Activated T-helper 1 cell treated with anti-CD3 and anti-CD28 coated beads, Interleukin-12 subunit alpha, Interleukin-12 subunit beta, Interleukin-2, Interleukin-4 antibody, amounts not matched to agents 30 ng/mL and 10 ng/mL and 1 ng/mL, durations not matched to agents 14 hours and 24 hours and 36 hours (primary cell): Measurements from ENCODE around the gene SYP. TPM values are rescaled to one million over a fixed set of nuclear protein-coding genes. Genes with fewer than 3 reads are reported as not detected.
"Not testable (repeated sequence)": the region's sequence is repeated elsewhere in the genome, so short reads cannot be mapped to it uniquely, and the experiment has no call there.

ENCODE experiments used
- DNase-seq: peaks from one replicate; pipeline ENCODE4 v3.0.0; 2021; ENCODE audit warnings: low spot score
- H3K27ac Mint-ChIP-seq: one replicate; pipeline ENCODE4 v1.8.0; 2021; ENCODE audit warnings: mild to moderate bottlenecking, mixed read lengths
- H3K27me3 Mint-ChIP-seq: one replicate; pipeline ENCODE4 v1.8.0; 2022; ENCODE audit warnings: mild to moderate bottlenecking, moderate library complexity, mixed read lengths; ENCODE audit not compliant: insufficient read depth
- H3K36me3 Mint-ChIP-seq: one replicate; pipeline ENCODE4 v1.8.0; 2021; ENCODE audit warnings: low read depth, mixed read lengths
- H3K4me1 Mint-ChIP-seq: one replicate; pipeline ENCODE4 v1.8.0; 2021; ENCODE audit warnings: low read depth, mixed read lengths
- H3K4me3 Mint-ChIP-seq: one replicate; pipeline ENCODE4 v1.8.0; 2021; ENCODE audit warnings: mild to moderate bottlenecking, moderate library complexity, mixed read lengths
- H3K9me3 Mint-ChIP-seq: one replicate; pipeline ENCODE4 v1.8.0; 2021; ENCODE audit warnings: mixed read lengths
- intact Hi-C: fragments of 100-400 bp; cut with micrococcal nuclease; formaldehyde crosslinking; loops from one replicate; pipeline ENCODE4 v1.15.1; 2024
- total RNA-seq: library from RNA; stranded (reverse); gene quantifications from 2 replicates; pipeline ENCODE4 v1.2.3, GENCODE V29; 2022

The SYP gene
- total RNA-seq, 1 donor from 2014 or later, result 3.3 TPM

- H3K36me3 Mint-ChIP-seq, result peaks cover 3% of the 10 kb centered on the region
- no peak overlapping the region for H3K27ac Mint-ChIP-seq
- no peak for DNase-seq
- H3K27me3 Mint-ChIP-seq, result no peaks in the 10 kb centered on the region
- H3K9me3 Mint-ChIP-seq, result no peaks in the 10 kb centered on the region
- no peak overlapping the region for H3K4me3 Mint-ChIP-seq
- H3K4me1 Mint-ChIP-seq, result peaks cover 11% of the 10 kb centered on the region
- intact Hi-C loops, result no loop called here
Observed at GRCh38 chrX:49153467-49153866, 46.5 kb downstream of the SYP start.

GRCh38 chrX:49149291-49149690 lies 50.7 kb downstream of the SYP start:
- H3K27me3 Mint-ChIP-seq, DNase-seq, H3K27ac Mint-ChIP-seq, H3K36me3 Mint-ChIP-seq, H3K4me1 Mint-ChIP-seq, intact Hi-C loops, H3K4me3 Mint-ChIP-seq, H3K9me3 Mint-ChIP-seq: not testable (repeated sequence)

GRCh38 chrX:49148390-49149100 lies 51.4 kb downstream of the SYP start:
- DNase-seq, H3K4me1 Mint-ChIP-seq, intact Hi-C loops, H3K27ac Mint-ChIP-seq, H3K27me3 Mint-ChIP-seq, H3K4me3 Mint-ChIP-seq, H3K9me3 Mint-ChIP-seq, H3K36me3 Mint-ChIP-seq: not testable (repeated sequence)

- Mint-ChIP-seq H3K27me3 (no peaks in the 10 kb centered on the region), H3K4me1 (no peaks in the 10 kb centered on the region), H3K27ac (no peak overlapping the region), H3K36me3 (no peaks in the 10 kb centered on the region), H3K9me3 (no peaks in the 10 kb centered on the region), H3K4me3 (no peak overlapping the region)
- intact Hi-C loops, result no loop called here
- DNase-seq, result no peak
Observed at GRCh38 chrX:49147936-49148335, 52.1 kb downstream of the SYP start.

GRCh38 chrX:49147282-49147681 lies 52.7 kb downstream of the SYP start:
- Mint-ChIP-seq H3K36me3 (no peaks in the 10 kb centered on the region), H3K27me3 (no peaks in the 10 kb centered on the region), H3K27ac (no peak overlapping the region), H3K9me3 (no peaks in the 10 kb centered on the region), H3K4me1 (no peaks in the 10 kb centered on the region), H3K4me3 (no peak overlapping the region)
- intact Hi-C loops, result no loop called here
- no peak for DNase-seq

- H3K27ac Mint-ChIP-seq, H3K36me3 Mint-ChIP-seq, H3K4me3 Mint-ChIP-seq, H3K4me1 Mint-ChIP-seq, intact Hi-C loops, DNase-seq, H3K27me3 Mint-ChIP-seq: not testable (repeated sequence)
- H3K9me3 Mint-ChIP-seq, result peaks cover 15% of the 10 kb centered on the region
Observed at GRCh38 chrX:49143154-49143553, 56.8 kb downstream of the SYP start.

- H3K36me3 Mint-ChIP-seq, DNase-seq, H3K27me3 Mint-ChIP-seq, intact Hi-C loops, H3K27ac Mint-ChIP-seq, H3K4me1 Mint-ChIP-seq, H3K4me3 Mint-ChIP-seq: not testable (repeated sequence)
- H3K9me3 Mint-ChIP-seq, result peaks cover 15% of the 10 kb centered on the region
Observed at GRCh38 chrX:49142264-49142663, 57.7 kb downstream of the SYP start.

GRCh38 chrX:49139713-49140112 lies 60.3 kb downstream of the SYP start:
- no peak overlapping the region for H3K27ac Mint-ChIP-seq
- H3K27me3 Mint-ChIP-seq, result no peaks in the 10 kb centered on the region
- intact Hi-C loops, result no loop called here
- H3K4me3 Mint-ChIP-seq, result no peak overlapping the region
- peaks cover 15% of the 10 kb centered on the region for H3K9me3 Mint-ChIP-seq
- H3K4me1 Mint-ChIP-seq, result no peaks in the 10 kb centered on the region
- DNase-seq, result no peak
- no peaks in the 10 kb centered on the region for H3K36me3 Mint-ChIP-seq

Other genes starting within 250 kb of the SYP start
- gene OTUD5, start 242.6 kb downstream of the SYP start, total RNA-seq, result 84.1 and 84.8 TPM in 2 replicates
- gene KCND1, start 228.3 kb downstream of the SYP start, total RNA-seq, result 3.3 and 4.0 TPM in 2 replicates
- 85.8 and 89.2 TPM in 2 replicates for gene GRIPAP1, start 197.9 kb downstream of the SYP start, total RNA-seq
- 34.4 and 37.0 TPM in 2 replicates for gene TFE3, start 156.8 kb downstream of the SYP start, total RNA-seq
- 4.4 and 5.1 TPM in 2 replicates for gene CCDC120, start 141.2 kb downstream of the SYP start, total RNA-seq
- 14.9 and 15.4 TPM in 2 replicates for gene PRAF2, start 126.2 kb downstream of the SYP start, total RNA-seq
- 49.1 and 53.0 TPM in 2 replicates for gene WDR45, start 120.3 kb downstream of the SYP start, total RNA-seq
- gene GPKOW, start 76.5 kb downstream of the SYP start, total RNA-seq, result 26.6 and 28.1 TPM in 2 replicates
- 1.4 and 2.8 TPM in 2 replicates for gene MAGIX, start 37.4 kb downstream of the SYP start, total RNA-seq
- gene PLP2, start 28.3 kb downstream of the SYP start, total RNA-seq, result 72.9 and 73.2 TPM in 2 replicates
- gene PRICKLE3, start 13.8 kb downstream of the SYP start, total RNA-seq, result 19.5 and 20.4 TPM in 2 replicates
- gene CACNA1F, start 33.1 kb upstream of the SYP start, total RNA-seq, result 0.05 and 0.13 TPM in 2 replicates
- 26.0 and 28.5 TPM in 2 replicates for gene CCDC22, start 35.3 kb upstream of the SYP start, total RNA-seq
- 14.3 and 14.4 TPM in 2 replicates for gene FOXP3, start 64.5 kb upstream of the SYP start, total RNA-seq
- gene PPP1R3F, start 69.6 kb upstream of the SYP start, total RNA-seq, result 6.5 and 6.9 TPM in 2 replicates
- not detected in 2 replicates for gene GAGE10, start 103.5 kb upstream of the SYP start, total RNA-seq
- gene GAGE12J, start 121.8 kb upstream of the SYP start, total RNA-seq, result not detected in 2 replicates
- gene GAGE13, start 131.4 kb upstream of the SYP start, total RNA-seq, result not detected in 2 replicates